H1 (cell line): ENCODE measurements around the gene RNF208. TPM values are rescaled to one million over a fixed set of nuclear protein-coding genes. Genes with fewer than 3 reads are reported as not detected.

Source experiments
- CBX5 ChIP-seq: fragments of 300-800, 300-1000 bp; sonication (generic); IDR thresholded peaks from 2 replicates; pipeline ENCODE4 v1.7.1; 2016; ENCODE audit warnings: antibody characterized with exemption, low read length, low read depth
- EP300 ChIP-seq, 2 experiments: IDR thresholded peaks; 1 replicate in 1 of 2; 2 replicates in 1 of 2; pipeline ENCODE4 v1.6.1; 2011 to 2012; ENCODE audit warnings: low read depth in 2 of 2, low read length in 2 of 2, mild to moderate bottlenecking in 2 of 2, borderline replicate concordance in 1 of 2, inconsistent platforms in 1 of 2, moderate library complexity in 1 of 2
- RBBP5 ChIP-seq: IDR thresholded peaks from 2 replicates; pipeline ENCODE4 v1.7.1; 2012; ENCODE audit warnings: low read depth, mild to moderate bottlenecking, inconsistent platforms, low read length, moderate library complexity, borderline replicate concordance
- TBP ChIP-seq: IDR thresholded peaks from 2 replicates; pipeline ENCODE4 v1.6.1; 2011; ENCODE audit warnings: low read depth, low read length, improper control_type of control experiment
- polyA plus RNA-seq, 7 experiments: library from polyadenylated mRNA; depleted of rRNA in 3 of 7; stranded (reverse) in 5 of 7; unstranded in 2 of 7; fragments of >200 nt in 5 of 7; fragments of 200-250 nt in 2 of 7; gene quantifications; 1 replicate in 5 of 7; 2 replicates in 1 of 7; 4 replicates in 1 of 7; pipeline versions ENCODE4 v1.2.1 to v1.2.3, GENCODE V29; 2011 to 2013; ENCODE audit warnings: missing spikeins in 2 of 7, mixed read lengths in 2 of 7
- total RNA-seq: library from RNA; stranded (reverse); fragmentation: NEBNext Ultra II Directional; extraction: Animal tissue kit (Norgen Biotek cat#: 25700); gene quantifications from 2 replicates; pipeline ENCODE4 v1.2.1, GENCODE V29; 2021
- TF ChIP-seq, protein P1 (sequence below): fragments of 300-600 bp; sonication (generic); IDR thresholded peaks from 2 replicates; pipeline ENCODE4 v1.7.1; 2012; ENCODE audit warnings: low read length, moderate library complexity, mild to moderate bottlenecking, inconsistent platforms; ENCODE audit not compliant: insufficient replicate concordance

Gene RNF208
- total and polyA plus RNA-seq, 2 of the 8 experiments (the other 6 are each of a cell fraction or from before 2014, with no cell fraction given): 2.7 to 7.7 TPM

DNA sequence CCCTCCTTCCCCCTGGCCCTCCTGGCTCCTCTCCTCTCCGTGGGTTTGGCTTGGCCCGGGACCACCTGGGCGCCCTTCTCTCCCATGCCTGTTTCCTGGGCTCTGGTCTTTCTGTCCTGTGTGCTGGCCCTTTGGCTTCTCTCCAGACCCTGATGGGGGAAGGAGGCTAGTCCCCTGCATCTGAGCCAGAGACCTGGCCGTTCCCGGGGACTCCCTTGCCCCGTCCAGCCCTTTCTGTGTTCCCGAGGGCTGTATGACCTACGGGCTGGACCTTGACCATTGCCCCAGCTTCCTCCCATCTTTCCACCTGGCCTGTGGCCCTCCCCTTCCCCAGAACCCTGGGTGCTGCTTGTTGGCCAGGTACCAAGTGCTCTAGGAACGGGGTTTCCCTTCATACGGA is 41.5 kb upstream of the RNF208 start (continued):
- TF ChIP-seq, protein P1, sequence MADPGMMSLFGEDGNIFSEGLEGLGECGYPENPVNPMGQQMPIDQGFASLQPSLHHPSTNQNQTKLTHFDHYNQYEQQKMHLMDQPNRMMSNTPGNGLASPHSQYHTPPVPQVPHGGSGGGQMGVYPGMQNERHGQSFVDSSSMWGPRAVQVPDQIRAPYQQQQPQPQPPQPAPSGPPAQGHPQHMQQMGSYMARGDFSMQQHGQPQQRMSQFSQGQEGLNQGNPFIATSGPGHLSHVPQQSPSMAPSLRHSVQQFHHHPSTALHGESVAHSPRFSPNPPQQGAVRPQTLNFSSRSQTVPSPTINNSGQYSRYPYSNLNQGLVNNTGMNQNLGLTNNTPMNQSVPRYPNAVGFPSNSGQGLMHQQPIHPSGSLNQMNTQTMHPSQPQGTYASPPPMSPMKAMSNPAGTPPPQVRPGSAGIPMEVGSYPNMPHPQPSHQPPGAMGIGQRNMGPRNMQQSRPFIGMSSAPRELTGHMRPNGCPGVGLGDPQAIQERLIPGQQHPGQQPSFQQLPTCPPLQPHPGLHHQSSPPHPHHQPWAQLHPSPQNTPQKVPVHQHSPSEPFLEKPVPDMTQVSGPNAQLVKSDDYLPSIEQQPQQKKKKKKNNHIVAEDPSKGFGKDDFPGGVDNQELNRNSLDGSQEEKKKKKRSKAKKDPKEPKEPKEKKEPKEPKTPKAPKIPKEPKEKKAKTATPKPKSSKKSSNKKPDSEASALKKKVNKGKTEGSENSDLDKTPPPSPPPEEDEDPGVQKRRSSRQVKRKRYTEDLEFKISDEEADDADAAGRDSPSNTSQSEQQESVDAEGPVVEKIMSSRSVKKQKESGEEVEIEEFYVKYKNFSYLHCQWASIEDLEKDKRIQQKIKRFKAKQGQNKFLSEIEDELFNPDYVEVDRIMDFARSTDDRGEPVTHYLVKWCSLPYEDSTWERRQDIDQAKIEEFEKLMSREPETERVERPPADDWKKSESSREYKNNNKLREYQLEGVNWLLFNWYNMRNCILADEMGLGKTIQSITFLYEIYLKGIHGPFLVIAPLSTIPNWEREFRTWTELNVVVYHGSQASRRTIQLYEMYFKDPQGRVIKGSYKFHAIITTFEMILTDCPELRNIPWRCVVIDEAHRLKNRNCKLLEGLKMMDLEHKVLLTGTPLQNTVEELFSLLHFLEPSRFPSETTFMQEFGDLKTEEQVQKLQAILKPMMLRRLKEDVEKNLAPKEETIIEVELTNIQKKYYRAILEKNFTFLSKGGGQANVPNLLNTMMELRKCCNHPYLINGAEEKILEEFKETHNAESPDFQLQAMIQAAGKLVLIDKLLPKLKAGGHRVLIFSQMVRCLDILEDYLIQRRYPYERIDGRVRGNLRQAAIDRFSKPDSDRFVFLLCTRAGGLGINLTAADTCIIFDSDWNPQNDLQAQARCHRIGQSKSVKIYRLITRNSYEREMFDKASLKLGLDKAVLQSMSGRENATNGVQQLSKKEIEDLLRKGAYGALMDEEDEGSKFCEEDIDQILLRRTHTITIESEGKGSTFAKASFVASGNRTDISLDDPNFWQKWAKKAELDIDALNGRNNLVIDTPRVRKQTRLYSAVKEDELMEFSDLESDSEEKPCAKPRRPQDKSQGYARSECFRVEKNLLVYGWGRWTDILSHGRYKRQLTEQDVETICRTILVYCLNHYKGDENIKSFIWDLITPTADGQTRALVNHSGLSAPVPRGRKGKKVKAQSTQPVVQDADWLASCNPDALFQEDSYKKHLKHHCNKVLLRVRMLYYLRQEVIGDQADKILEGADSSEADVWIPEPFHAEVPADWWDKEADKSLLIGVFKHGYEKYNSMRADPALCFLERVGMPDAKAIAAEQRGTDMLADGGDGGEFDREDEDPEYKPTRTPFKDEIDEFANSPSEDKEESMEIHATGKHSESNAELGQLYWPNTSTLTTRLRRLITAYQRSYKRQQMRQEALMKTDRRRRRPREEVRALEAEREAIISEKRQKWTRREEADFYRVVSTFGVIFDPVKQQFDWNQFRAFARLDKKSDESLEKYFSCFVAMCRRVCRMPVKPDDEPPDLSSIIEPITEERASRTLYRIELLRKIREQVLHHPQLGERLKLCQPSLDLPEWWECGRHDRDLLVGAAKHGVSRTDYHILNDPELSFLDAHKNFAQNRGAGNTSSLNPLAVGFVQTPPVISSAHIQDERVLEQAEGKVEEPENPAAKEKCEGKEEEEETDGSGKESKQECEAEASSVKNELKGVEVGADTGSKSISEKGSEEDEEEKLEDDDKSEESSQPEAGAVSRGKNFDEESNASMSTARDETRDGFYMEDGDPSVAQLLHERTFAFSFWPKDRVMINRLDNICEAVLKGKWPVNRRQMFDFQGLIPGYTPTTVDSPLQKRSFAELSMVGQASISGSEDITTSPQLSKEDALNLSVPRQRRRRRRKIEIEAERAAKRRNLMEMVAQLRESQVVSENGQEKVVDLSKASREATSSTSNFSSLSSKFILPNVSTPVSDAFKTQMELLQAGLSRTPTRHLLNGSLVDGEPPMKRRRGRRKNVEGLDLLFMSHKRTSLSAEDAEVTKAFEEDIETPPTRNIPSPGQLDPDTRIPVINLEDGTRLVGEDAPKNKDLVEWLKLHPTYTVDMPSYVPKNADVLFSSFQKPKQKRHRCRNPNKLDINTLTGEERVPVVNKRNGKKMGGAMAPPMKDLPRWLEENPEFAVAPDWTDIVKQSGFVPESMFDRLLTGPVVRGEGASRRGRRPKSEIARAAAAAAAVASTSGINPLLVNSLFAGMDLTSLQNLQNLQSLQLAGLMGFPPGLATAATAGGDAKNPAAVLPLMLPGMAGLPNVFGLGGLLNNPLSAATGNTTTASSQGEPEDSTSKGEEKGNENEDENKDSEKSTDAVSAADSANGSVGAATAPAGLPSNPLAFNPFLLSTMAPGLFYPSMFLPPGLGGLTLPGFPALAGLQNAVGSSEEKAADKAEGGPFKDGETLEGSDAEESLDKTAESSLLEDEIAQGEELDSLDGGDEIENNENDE: no peak
- TF ChIP-seq RBBP5 (no peak), EP300 (IDR thresholded peaks at IDR 0.05; ENCODE audit: borderline replicate concordance in 1 of 2, low read depth in 2 of 2, low read length in 2 of 2) (no peak), TBP (no peak), CBX5 (no peak)
- TF ChIP-seq, all 59 proteins: peak for 0
